ENCODE measurements around the gene ENO2. TPM values are rescaled to one million over a fixed set of nuclear protein-coding genes. Genes with fewer than 3 reads are reported as not detected.

The ENO2 gene
- total and polyA plus RNA-seq, 4 donors: 1.1 to 3.1 (median 1.4) TPM

GRCh38 chr12:6945613-6946012 lies 31.2 kb downstream of the ENO2 start:
- no peak for DNase-seq (ENCODE audit: low spot score)
- Histone ChIP-seq H3K9ac (ENCODE audit: low read depth in 1 of 2, low read length in 2 of 2) (peak overlapping the region; percentile 3 to 49), H3K4me1 (ENCODE audit: control insufficient read depth in 4 of 4, insufficient read depth in 4 of 4, low read length in 3 of 4) (peaks cover 10 to 50% (median 34%) of the 10 kb centered on the region in 4 donors), H3K27me3 (ENCODE audit: control insufficient read depth in 4 of 4, insufficient read depth in 4 of 4, low read length in 3 of 4) (no peaks in the 10 kb centered on the region), H3K4me3 (ENCODE audit: low read depth in 1 of 3, low read length in 3 of 3) (peak overlapping the region in 2 of 3 donors; percentile 30 to 43), H3K9me3 (ENCODE audit: control insufficient read depth in 4 of 4, low read length in 3 of 4) (no peaks in the 10 kb centered on the region), H3K36me3 (ENCODE audit: control insufficient read depth in 4 of 4, insufficient read depth in 3 of 4, low read depth in 1 of 4, low read length in 3 of 4) (no peaks in the 10 kb centered on the region), H3K27ac (ENCODE audit: low read depth in 1 of 2, low read length in 2 of 2) (peak overlapping the region; percentile 86 to 96)
- whole genome bisulfite sequencing: 67% methylated on average over 11 of the region's 11 CpGs
- no peak for TF ChIP-seq HNF4A (conservative IDR thresholded peaks at IDR 0.05)
- TF ChIP-seq HNF4G (IDR thresholded peaks at IDR 0.05): no peak
- TF ChIP-seq FOXA1 (IDR thresholded peaks at IDR 0.05): no peak
- no peak for TF ChIP-seq ZBTB33 (IDR thresholded peaks at IDR 0.05)
- TF ChIP-seq SP1 (IDR thresholded peaks at IDR 0.05): no peak
- no peak for TF ChIP-seq JUND (IDR thresholded peaks at IDR 0.05)
- TF ChIP-seq TAF1 (conservative IDR thresholded peaks at IDR 0.05): no peak

GRCh38 chr12:6946033-6946919 lies 31.9 kb downstream of the ENO2 start:
- H3K9me3 ChIP-seq (ENCODE audit: control insufficient read depth in 4 of 4, low read length in 3 of 4): no peaks in the 10 kb centered on the region
- TF ChIP-seq RAD21 (IDR thresholded peaks at IDR 0.05) (peak; percentile 64 to 68), RXRA (IDR thresholded peaks at IDR 0.05) (peak; percentile 59 to 78), JUND (IDR thresholded peaks at IDR 0.05) (peak in 1 of 2 donors; percentile 15), EGR1 (IDR thresholded peaks at IDR 0.05; ENCODE audit: low read depth in 2 of 2) (peak; percentile 63 to 81), HNF4A (conservative IDR thresholded peaks at IDR 0.05) (peak in 1 of 2 donors; percentile 65), FOXA2 (IDR thresholded peaks at IDR 0.05) (peak; percentile 40), ATF3 (IDR thresholded peaks at IDR 0.05) (no peak), FOXA1 (IDR thresholded peaks at IDR 0.05) (no peak), NR2F2 (IDR thresholded peaks at IDR 0.05) (no peak), REST (IDR thresholded peaks at IDR 0.05) (peak; percentile 94), CTCF (IDR thresholded peaks at IDR 0.05; ENCODE audit: low read depth, low read length, missing input control) (no peak), ZBTB33 (IDR thresholded peaks at IDR 0.05) (no peak), HNF4G (IDR thresholded peaks at IDR 0.05) (no peak), TAF1 (conservative IDR thresholded peaks at IDR 0.05) (peak; percentile 92), SP1 (IDR thresholded peaks at IDR 0.05) (peak; percentile 88), YY1 (IDR thresholded peaks at IDR 0.05) (peak; percentile 86), GABPA (IDR thresholded peaks at IDR 0.05 in 1 of 2, conservative IDR thresholded peaks at IDR 0.05 in 1 of 2) (peak in 1 of 2 donors; percentile 71)
- TF ChIP-seq, protein P1, sequence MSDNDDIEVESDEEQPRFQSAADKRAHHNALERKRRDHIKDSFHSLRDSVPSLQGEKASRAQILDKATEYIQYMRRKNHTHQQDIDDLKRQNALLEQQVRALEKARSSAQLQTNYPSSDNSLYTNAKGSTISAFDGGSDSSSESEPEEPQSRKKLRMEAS (IDR thresholded peaks at IDR 0.05): no peak
- no peaks in the 10 kb centered on the region for H3K36me3 ChIP-seq (ENCODE audit: control insufficient read depth in 4 of 4, insufficient read depth in 3 of 4, low read depth in 1 of 4, low read length in 3 of 4)
- DNase-seq (ENCODE audit: low spot score): peak; percentile 79
- H3K4me1 ChIP-seq (ENCODE audit: control insufficient read depth in 4 of 4, insufficient read depth in 4 of 4, low read length in 3 of 4): peaks cover 10 to 43% (median 30%) of the 10 kb centered on the region in 4 donors
- 10% methylated on average over 32 of the region's 32 CpGs for WGBS
- H3K4me3 ChIP-seq (ENCODE audit: low read depth in 1 of 3, low read length in 3 of 3): peak overlapping the region; percentile 56 to 69 (median 67)
- H3K27ac ChIP-seq (ENCODE audit: low read depth in 1 of 2, low read length in 2 of 2): peak overlapping the region; percentile 86 to 96
- H3K9ac ChIP-seq (ENCODE audit: low read depth in 1 of 2, low read length in 2 of 2): peak overlapping the region; percentile 35 to 52
- H3K27me3 ChIP-seq (ENCODE audit: control insufficient read depth in 4 of 4, insufficient read depth in 4 of 4, low read length in 3 of 4): no peaks in the 10 kb centered on the region
